SK-MEL-5 (cell line): ENCODE measurements around the gene IL26. TPM values are rescaled to one million over a fixed set of nuclear protein-coding genes. Genes with fewer than 3 reads are reported as not detected.

ENCODE experiments used
- DNase-seq: peaks from one replicate; pipeline ENCODE4 v3.0.0-alpha.2; 2016; ENCODE audit warnings: low read depth, low spot score
- in situ Hi-C: cut with HindIII; loops from 2 replicates; pipeline ENCODE4 v1.10.0; 2016; ENCODE audit warnings: low sequenced_read_pairs, high pct_unique_total_duplicates, low pct_unique_long_range_greater_than_20kb
- polyA plus RNA-seq, 2 experiments: library from polyadenylated mRNA; depleted of rRNA; stranded (reverse); fragments of >200 nt; gene quantifications; 2 replicates each; pipeline ENCODE4 v1.2.3, GENCODE V29; 2015
- total RNA-seq: library from RNA; depleted of rRNA; stranded (reverse); fragments of >200 nt; shearing (Covaris generic); gene quantifications from 2 replicates; pipeline ENCODE4 v1.2.3, GENCODE V29; 2014; rRNA removed

Gene IL26, protein sequence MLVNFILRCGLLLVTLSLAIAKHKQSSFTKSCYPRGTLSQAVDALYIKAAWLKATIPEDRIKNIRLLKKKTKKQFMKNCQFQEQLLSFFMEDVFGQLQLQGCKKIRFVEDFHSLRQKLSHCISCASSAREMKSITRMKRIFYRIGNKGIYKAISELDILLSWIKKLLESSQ
- not detected in 2 replicates for total RNA-seq
- not detected in 2 replicates for polyA plus RNA-seq (2015; cell fraction: cytosol; rRNA removed)
- polyA plus RNA-seq (2015; cell fraction: nucleus; rRNA removed): not detected in 2 replicates

DNA sequence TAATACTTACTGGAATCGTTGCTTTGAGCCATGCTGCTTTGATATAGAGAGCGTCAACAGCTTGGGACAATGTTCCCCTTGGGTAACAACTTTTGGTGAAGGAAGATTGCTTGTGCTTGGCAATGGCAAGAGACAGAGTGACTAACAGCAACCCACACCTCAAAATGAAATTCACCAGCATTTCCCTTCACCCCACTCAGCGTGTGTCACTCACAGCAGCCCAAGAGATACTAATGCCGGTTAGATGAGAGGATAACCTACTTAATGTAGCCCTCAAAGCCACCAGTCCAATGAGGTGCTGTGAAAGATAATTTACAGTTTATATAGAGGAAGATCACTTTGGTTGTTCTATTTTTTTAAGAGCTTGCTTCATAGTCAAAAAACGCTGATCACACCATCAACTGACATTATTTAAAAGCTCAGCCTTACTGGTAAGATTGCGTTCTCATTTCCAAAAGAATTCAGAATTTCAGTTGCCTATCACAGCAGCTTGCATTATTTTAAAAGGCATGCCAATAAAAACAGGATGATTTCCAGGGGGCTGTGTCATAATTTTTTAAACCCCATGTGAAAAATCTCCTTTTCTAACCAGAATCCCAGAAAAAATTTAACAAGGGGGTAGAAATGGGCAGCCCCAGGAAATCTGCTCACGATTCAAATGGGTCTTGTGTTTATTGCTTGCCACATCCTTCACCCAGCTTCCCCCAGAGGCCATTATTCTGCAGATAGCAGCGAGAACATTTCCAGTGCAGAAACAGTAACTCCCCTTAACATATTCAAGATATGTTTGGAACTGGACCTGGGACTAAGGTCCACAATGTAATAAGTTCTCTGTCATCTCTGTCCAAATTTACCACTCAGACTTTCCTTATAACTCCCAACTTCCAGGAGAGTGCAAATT is at the start of gene IL26:
IL26 (minus strand) TSS at position 235 of the 901 bp plus-strand sequence; CDS start at position 181, 54 bp downstream.
- in situ Hi-C loops: loop anchor here (10.0 kb wide), 1 partner anchor 119 kb away; no protein-coding TSS in a partner anchor

GRCh38 chr12:68272732-68273131 is 47.1 kb upstream of the IL26 start:
- in situ Hi-C loops: no loop called here
- DNase-seq: no peak

More for the DNA sequence above, at the start of gene IL26:
- no peak for DNase-seq

- in situ Hi-C loops: no loop called here
- DNase-seq: no peak
Measured at GRCh38 chr12:68271346-68271745, 45.7 kb upstream of the IL26 start.

GRCh38 chr12:68270358-68270757 is 44.7 kb upstream of the IL26 start:
- in situ Hi-C loops: no loop called here
- DNase-seq: no peak

DNA sequence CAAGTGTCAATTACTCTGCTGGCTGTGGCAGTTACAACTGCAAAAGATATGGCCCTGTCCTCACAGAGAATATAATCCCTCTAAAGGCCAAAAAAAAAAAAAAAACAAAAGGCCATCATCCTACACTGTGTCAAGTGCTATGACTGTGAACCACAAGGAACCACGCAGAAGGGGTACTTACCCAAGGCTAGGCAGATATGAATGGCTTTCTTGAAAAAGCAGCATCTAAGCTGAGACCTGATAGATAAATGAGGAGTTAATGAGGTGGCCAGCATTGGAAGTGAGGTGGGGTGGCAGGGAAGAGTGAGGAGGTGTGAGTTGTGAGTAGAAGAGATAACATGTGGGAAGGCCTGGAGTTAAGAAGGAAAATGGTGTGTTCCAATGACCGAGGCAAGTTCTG is 44.2 kb upstream of the IL26 start:
- in situ Hi-C loops: no loop called here

DNA sequence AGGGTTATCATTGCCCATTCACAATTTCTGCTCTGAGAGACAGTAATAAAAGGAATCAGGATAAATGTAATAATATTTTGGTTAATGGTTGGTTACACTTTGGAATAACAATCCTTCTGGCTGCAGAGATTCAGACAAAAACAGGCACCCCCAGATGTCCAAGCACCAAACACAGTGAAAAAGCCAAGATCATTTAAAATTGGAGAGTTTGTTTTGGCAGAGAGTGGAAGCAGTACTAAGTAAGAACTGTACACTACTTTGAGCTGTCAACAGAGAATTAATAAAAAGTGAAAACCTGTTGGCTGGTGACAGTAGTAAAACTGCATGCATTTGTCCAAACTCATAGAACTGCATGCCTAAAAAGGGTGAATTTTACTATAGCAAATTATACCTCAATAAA is 43.4 kb upstream of the IL26 start:
- in situ Hi-C loops: no loop called here

More for the DNA sequence above, 44.2 kb upstream of the IL26 start:
- no peak for DNase-seq

GRCh38 chr12:68267892-68268396 is 42.3 kb upstream of the IL26 start:
- no peak for DNase-seq
- in situ Hi-C loops: no loop called here

More for the DNA sequence above, 43.4 kb upstream of the IL26 start:
- DNase-seq: no peak

DNA sequence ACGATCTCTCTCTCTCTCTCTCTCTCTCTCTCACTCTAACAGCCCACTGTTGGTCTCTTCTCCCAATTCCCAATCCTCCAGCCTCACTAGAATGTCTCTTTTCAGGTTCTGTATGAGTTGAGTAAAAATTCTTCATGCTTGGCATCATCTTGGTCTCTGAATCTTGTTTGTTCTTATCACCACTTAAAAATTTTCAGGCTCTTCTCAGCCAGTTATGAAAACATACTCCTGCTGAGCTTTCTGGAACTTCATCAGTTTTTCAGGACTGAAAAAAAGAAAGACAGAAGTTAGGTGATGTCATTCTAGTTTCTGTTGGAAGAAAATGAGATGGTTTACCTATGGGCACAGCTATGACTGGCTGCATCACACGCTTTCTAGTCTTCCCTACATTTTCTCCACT is 39.2 kb upstream of the IL26 start:
- DNase-seq: no peak
- in situ Hi-C loops: no loop called here

- in situ Hi-C loops: no loop called here
- no peak for DNase-seq
Measured at GRCh38 chr12:68264158-68264855, 38.7 kb upstream of the IL26 start.

DNA sequence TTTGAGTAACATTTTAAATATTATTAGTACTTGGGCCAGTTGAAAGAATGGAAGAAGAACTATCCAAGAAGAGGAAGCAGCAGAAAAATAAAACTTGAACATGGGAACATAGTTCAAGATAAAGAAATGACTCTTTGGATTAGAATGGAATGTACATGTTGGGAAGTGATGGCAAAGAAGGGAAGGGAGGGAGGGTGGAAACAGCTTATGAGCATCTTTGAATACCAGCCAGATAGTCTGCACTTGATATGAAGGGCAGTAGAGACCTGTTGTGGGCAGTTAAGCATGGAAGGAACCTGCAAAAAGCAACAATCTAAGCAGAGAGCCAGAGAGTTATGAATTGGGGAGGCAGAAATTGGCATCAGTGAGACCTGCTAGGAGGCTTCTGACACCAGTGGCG is 37.8 kb upstream of the IL26 start:
- DNase-seq: no peak
- in situ Hi-C loops: no loop called here

GRCh38 chr12:68261896-68262295 is 36.3 kb upstream of the IL26 start:
- DNase-seq: no peak
- in situ Hi-C loops: no loop called here

- DNase-seq: no peak
- in situ Hi-C loops: no loop called here
Measured at GRCh38 chr12:68260153-68260552, 34.5 kb upstream of the IL26 start.

- DNase-seq: no peak
- in situ Hi-C loops: no loop called here
Measured at GRCh38 chr12:68259318-68259940, 33.8 kb upstream of the IL26 start.

DNA sequence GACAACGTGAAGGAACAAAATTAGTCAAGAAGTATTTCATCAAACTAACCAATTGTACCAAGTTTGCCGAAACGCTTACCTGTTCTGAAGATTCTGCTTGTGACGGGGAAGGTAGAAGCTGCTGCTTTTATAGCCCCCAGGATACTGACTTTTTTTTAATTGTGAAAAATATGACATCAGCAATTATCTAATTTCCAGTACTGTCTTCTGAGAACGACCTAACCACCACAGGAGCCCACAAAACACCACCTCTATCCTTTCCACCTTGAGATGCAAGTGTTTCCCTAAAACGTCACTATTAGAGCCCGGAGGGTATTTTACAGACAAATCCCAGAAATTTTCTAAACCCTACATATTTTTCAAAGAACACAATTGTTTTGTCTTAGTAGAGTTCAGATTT is 27.9 kb upstream of the IL26 start, which contains the start of gene IL22:
IL22 (minus strand) TSS at position 101 of the 400 bp plus-strand sequence. CDS start 156 bp downstream, outside the sequence.
- in situ Hi-C loops: no loop called here
- no peak for DNase-seq

- DNase-seq: no peak
- in situ Hi-C loops: no loop called here
Measured at GRCh38 chr12:68252077-68252476, 26.5 kb upstream of the IL26 start.

GRCh38 chr12:68250454-68250853 is 24.8 kb upstream of the IL26 start:
- in situ Hi-C loops: no loop called here
- peak; percentile 20 for DNase-seq

DNA sequence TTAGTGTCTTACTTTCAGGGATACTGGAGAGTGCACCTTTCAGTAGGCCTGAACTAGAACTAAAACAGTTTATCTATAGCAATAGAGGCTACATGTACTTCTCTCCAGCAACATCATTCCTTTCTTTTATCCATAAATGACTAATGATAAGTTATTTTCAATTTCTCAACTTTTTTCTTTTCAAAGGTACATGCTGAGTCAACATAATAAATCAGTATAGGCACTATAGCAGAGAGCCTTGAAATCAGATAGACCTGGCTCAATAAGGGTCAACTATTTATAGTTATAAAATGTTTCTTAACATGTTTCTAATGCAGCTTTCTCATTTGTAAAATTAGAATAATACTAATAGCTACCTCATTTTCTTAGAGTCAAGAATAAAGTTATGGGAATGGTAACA is 22.2 kb upstream of the IL26 start:
- DNase-seq: no peak
- in situ Hi-C loops: no loop called here
